ENCODE results near the gene CFAP54. TPM values are rescaled to one million over a fixed set of nuclear protein-coding genes. Genes with fewer than 3 reads are reported as not detected.
"Not testable (repeated sequence)": the region's sequence is repeated elsewhere in the genome, so short reads cannot be mapped to it uniquely, and the experiment has no call there.

Gene CFAP54
- total RNA-seq, 1 donor from 2014 or later = 0.15 TPM

DNA sequence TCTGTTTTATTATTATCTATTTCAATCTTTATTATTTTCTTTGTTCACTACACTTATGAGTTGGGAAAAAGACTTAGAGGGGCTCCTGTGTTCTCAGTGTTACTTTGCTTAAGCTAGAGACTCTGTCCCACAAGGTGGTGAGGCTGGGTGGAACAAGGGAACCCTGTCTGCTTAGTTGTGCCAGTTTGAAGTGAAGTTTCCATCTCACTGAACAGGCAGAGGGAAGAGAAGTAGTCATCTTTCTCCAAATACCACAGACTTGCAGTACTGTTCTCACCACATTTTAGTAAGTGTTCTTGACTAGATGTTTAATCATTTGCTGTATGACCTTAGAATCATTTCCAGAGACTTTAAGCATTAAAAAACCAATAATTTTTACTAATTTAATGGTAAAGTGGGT lies 222.0 kb downstream of the CFAP54 start:
- no peak for DNase-seq
- Mint-ChIP-seq H3K36me3 (ENCODE audit: unreplicated experiment) (no peaks in the 10 kb centered on the region), H3K4me3 (ENCODE audit: unreplicated experiment) (no peak overlapping the region), H3K4me1 (ENCODE audit: low read depth, unreplicated experiment) (no peaks in the 10 kb centered on the region), H3K9me3 (ENCODE audit: unreplicated experiment) (no peaks in the 10 kb centered on the region), H3K27me3 (ENCODE audit: unreplicated experiment) (peaks cover 2% of the 10 kb centered on the region), H3K27ac (ENCODE audit: unreplicated experiment) (no peak overlapping the region)
- TF ChIP-seq, protein P1, sequence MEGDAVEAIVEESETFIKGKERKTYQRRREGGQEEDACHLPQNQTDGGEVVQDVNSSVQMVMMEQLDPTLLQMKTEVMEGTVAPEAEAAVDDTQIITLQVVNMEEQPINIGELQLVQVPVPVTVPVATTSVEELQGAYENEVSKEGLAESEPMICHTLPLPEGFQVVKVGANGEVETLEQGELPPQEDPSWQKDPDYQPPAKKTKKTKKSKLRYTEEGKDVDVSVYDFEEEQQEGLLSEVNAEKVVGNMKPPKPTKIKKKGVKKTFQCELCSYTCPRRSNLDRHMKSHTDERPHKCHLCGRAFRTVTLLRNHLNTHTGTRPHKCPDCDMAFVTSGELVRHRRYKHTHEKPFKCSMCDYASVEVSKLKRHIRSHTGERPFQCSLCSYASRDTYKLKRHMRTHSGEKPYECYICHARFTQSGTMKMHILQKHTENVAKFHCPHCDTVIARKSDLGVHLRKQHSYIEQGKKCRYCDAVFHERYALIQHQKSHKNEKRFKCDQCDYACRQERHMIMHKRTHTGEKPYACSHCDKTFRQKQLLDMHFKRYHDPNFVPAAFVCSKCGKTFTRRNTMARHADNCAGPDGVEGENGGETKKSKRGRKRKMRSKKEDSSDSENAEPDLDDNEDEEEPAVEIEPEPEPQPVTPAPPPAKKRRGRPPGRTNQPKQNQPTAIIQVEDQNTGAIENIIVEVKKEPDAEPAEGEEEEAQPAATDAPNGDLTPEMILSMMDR (IDR thresholded peaks at IDR 0.05; ENCODE audit: partially characterized antibody, unreplicated experiment) = no peak

- TF ChIP-seq, protein P1 (IDR thresholded peaks at IDR 0.05; ENCODE audit: partially characterized antibody, unreplicated experiment) = no peak
- H3K36me3 Mint-ChIP-seq (ENCODE audit: unreplicated experiment) = no peaks in the 10 kb centered on the region
- no peak overlapping the region for H3K4me3 Mint-ChIP-seq (ENCODE audit: unreplicated experiment)
- no peak overlapping the region for H3K27ac Mint-ChIP-seq (ENCODE audit: unreplicated experiment)
- H3K9me3 Mint-ChIP-seq (ENCODE audit: unreplicated experiment) = no peaks in the 10 kb centered on the region
- DNase-seq = no peak
- H3K4me1 Mint-ChIP-seq (ENCODE audit: low read depth, unreplicated experiment) = no peaks in the 10 kb centered on the region
- peaks cover 2% of the 10 kb centered on the region for H3K27me3 Mint-ChIP-seq (ENCODE audit: unreplicated experiment)
Measured at GRCh38 chr12:96714199-96714598, 224.8 kb downstream of the CFAP54 start.

DNA sequence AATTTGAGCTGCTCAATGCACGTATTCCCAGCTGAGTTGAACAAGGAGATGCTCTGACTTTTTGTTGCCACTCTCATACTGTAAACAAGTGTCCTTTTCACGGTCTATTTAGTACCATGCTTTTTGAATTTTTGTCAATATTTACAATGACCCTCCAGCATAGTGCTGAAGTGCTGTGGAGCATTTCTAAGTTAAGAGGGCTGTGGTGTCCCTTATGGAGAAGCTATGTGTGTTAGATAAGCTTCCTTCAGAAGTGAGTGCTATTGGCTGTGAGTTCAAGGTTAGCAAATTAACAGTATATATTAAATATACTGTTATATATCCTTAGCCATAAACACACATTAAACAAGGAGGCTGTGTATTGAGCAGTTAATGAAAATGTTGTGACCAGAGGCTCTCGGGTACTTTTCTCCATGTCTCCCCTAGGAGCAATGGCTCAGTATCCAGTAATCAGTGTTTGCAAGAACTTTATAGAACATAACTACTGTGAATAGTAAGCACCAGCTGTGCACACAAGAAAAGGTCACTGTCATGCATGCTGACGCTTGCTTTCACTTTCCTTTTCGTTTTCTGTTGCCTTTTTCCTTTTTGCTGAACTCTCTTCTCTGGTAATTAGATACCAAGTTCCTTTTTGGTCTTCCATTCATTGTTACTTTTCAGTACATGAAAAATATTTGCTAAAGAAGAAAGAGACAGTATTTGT lies 230.4 kb downstream of the CFAP54 start:
- Mint-ChIP-seq H3K9me3 (ENCODE audit: unreplicated experiment) (no peaks in the 10 kb centered on the region), H3K4me3 (ENCODE audit: unreplicated experiment) (no peak overlapping the region), H3K27me3 (ENCODE audit: unreplicated experiment) (no peaks in the 10 kb centered on the region), H3K4me1 (ENCODE audit: low read depth, unreplicated experiment) (no peaks in the 10 kb centered on the region), H3K27ac (ENCODE audit: unreplicated experiment) (no peak overlapping the region), H3K36me3 (ENCODE audit: unreplicated experiment) (no peaks in the 10 kb centered on the region)
- TF ChIP-seq, protein P1 (IDR thresholded peaks at IDR 0.05; ENCODE audit: partially characterized antibody, unreplicated experiment) = no peak
- DNase-seq = no peak

GRCh38 chr12:96720363-96720705 lies 231.0 kb downstream of the CFAP54 start:
- peak; percentile 22 for DNase-seq
- Mint-ChIP-seq H3K9me3 (ENCODE audit: unreplicated experiment) (no peaks in the 10 kb centered on the region), H3K4me3 (ENCODE audit: unreplicated experiment) (no peak overlapping the region), H3K36me3 (ENCODE audit: unreplicated experiment) (no peaks in the 10 kb centered on the region), H3K27me3 (ENCODE audit: unreplicated experiment) (no peaks in the 10 kb centered on the region), H3K27ac (ENCODE audit: unreplicated experiment) (no peak overlapping the region), H3K4me1 (ENCODE audit: low read depth, unreplicated experiment) (no peaks in the 10 kb centered on the region)
- TF ChIP-seq, protein P1 (IDR thresholded peaks at IDR 0.05; ENCODE audit: partially characterized antibody, unreplicated experiment) = no peak

GRCh38 chr12:96729466-96729865 lies 240.1 kb downstream of the CFAP54 start:
- H3K4me3 Mint-ChIP-seq (ENCODE audit: unreplicated experiment); H3K27ac Mint-ChIP-seq (ENCODE audit: unreplicated experiment); H3K4me1 Mint-ChIP-seq (ENCODE audit: low read depth, unreplicated experiment); H3K36me3 Mint-ChIP-seq (ENCODE audit: unreplicated experiment); H3K27me3 Mint-ChIP-seq (ENCODE audit: unreplicated experiment); H3K9me3 Mint-ChIP-seq (ENCODE audit: unreplicated experiment); DNase-seq: not testable (repeated sequence)

Measured in glutamatergic neuron (in vitro differentiated cells).